Endothelial cell of umbilical vein (primary cell): ENCODE measurements around the gene SRSF3. TPM values are rescaled to one million over a fixed set of nuclear protein-coding genes. Genes with fewer than 3 reads are reported as not detected.
"Not testable (repeated sequence)": the region's sequence is repeated elsewhere in the genome, so short reads cannot be mapped to it uniquely, and the experiment has no call there.

Source experiments
- BruUV-seq: library from RNA; stranded (reverse); fragments of 400-500 nt; replicated peaks from 2 replicates; lab custom pipeline; 2021; lab: Mats Ljungman, UMichigan
- CTCF ChIA-PET: fragments of 300-600, 350-600 bp; sonication (Branson Sonifier 250); formaldehyde crosslinking; loops from one replicate; lab custom pipeline; 2021; ENCODE audit warnings: antibody characterized with exemption, inconsistent platforms; lab: Charles Lee
- POLR2A ChIA-PET: fragments of 300-600, 350-600 bp; sonication (Branson Sonifier 250); formaldehyde crosslinking; loops from one replicate; lab custom pipeline; 2021; ENCODE audit warnings: antibody characterized with exemption, inconsistent platforms; lab: Charles Lee
- DNase-seq: peaks from one replicate; pipeline ENCODE4 v3.0.0-alpha.2; 2011; ENCODE audit warnings: low read depth, low spot score
- FAIRE-seq: peaks from 2 replicates; lab custom pipeline; 2011; peaks lifted over from hg19 to GRCh38; lab: Jason Lieb, UNC
- H2AFZ ChIP-seq: 2 replicates; pipeline ENCODE4 v1.6.0; 2012; ENCODE audit warnings: low read depth, low read length, control low read depth, inconsistent platforms
- H3K27ac ChIP-seq: 2 replicates; pipeline ENCODE4 v1.5.1; 2011; ENCODE audit warnings: low read depth, mild to moderate bottlenecking, control low read depth, low read length, moderate library complexity; ENCODE audit not compliant: insufficient read depth
- H3K27me3 ChIP-seq, 2 experiments: 2 replicates each; pipeline versions ENCODE4 v1.6.0 to v1.6.1; 2011; ENCODE audit warnings: low read length in 2 of 2, mixed read lengths in 1 of 2; ENCODE audit not compliant: control insufficient read depth in 2 of 2, insufficient read depth in 2 of 2
- H3K36me3 ChIP-seq, 2 experiments: 2 replicates in 1 of 2; 3 replicates in 1 of 2; pipeline ENCODE4 v1.5.1; 2011; ENCODE audit warnings: low read length in 2 of 2, mild to moderate bottlenecking in 1 of 2, moderate library complexity in 1 of 2; ENCODE audit not compliant: control insufficient read depth in 2 of 2, insufficient read depth in 2 of 2; ENCODE audit errors: extremely low read depth in 1 of 2
- H3K4me1 ChIP-seq: 3 replicates; pipeline ENCODE4 v1.5.1; 2011; ENCODE audit warnings: mild to moderate bottlenecking, low read length; ENCODE audit not compliant: control insufficient read depth, insufficient read depth; ENCODE audit errors: extremely low read depth
- H3K4me2 ChIP-seq: 2 replicates; pipeline ENCODE4 v1.6.1; 2011; ENCODE audit warnings: low read length, control low read depth, mixed read lengths; ENCODE audit not compliant: insufficient read depth
- H3K4me3 ChIP-seq, 3 experiments: fragments of 200-600 bp in 1 of 3; sonication (generic), shearing (Covaris generic) in 1 of 3; replicated peaks in 1 of 3; 2 replicates each; pipeline ENCODE4 v1.5.1; 2011 to 2016; ENCODE audit warnings: control low read depth in 3 of 3, low read length in 3 of 3, mild to moderate bottlenecking in 2 of 3, inconsistent platforms in 1 of 3, low read depth in 1 of 3, moderate library complexity in 1 of 3; ENCODE audit not compliant: insufficient read depth in 1 of 3
- H3K79me2 ChIP-seq: 2 replicates; pipeline ENCODE4 v1.6.0; 2012; ENCODE audit warnings: low read length, inconsistent platforms; ENCODE audit not compliant: control insufficient read depth, insufficient read depth
- H3K9ac ChIP-seq: replicated peaks from 2 replicates; pipeline ENCODE3; 2011; ENCODE audit warnings: low read length, control low read depth; ENCODE audit not compliant: insufficient read depth; ENCODE audit errors: extremely low read depth
- H3K9me1 ChIP-seq: replicated peaks from 3 replicates; pipeline ENCODE4 v1.6.0; 2011; ENCODE audit warnings: mild to moderate bottlenecking, low read length; ENCODE audit not compliant: control insufficient read depth, insufficient read depth; ENCODE audit errors: extremely low read depth
- H3K9me3 ChIP-seq: replicated peaks from 2 replicates; pipeline ENCODE4 v1.5.1; 2012; ENCODE audit warnings: low read length, inconsistent platforms; ENCODE audit not compliant: control insufficient read depth, insufficient read depth
- H4K20me1 ChIP-seq: replicated peaks from 2 replicates; pipeline ENCODE3; 2011; ENCODE audit warnings: mild to moderate bottlenecking, low read length; ENCODE audit not compliant: control insufficient read depth, insufficient read depth; ENCODE audit errors: extremely low read depth
- EZH2 ChIP-seq: IDR thresholded peaks from 2 replicates; pipeline ENCODE4 v1.6.1; 2012; ENCODE audit warnings: borderline replicate concordance, low read depth, mild to moderate bottlenecking, moderate library complexity, low read length, inconsistent platforms; ENCODE audit not compliant: severe bottlenecking
- FOS ChIP-seq: IDR thresholded peaks from 2 replicates; pipeline ENCODE4 v1.6.1; 2011; ENCODE audit warnings: mild to moderate bottlenecking, low read length, moderate library complexity, borderline replicate concordance; ENCODE audit not compliant: insufficient read depth
- GATA2 ChIP-seq: IDR thresholded peaks from 2 replicates; pipeline ENCODE4 v1.7.0; 2011; ENCODE audit warnings: low read depth, mild to moderate bottlenecking, moderate library complexity, mixed read lengths, low read length; ENCODE audit not compliant: insufficient read length, insufficient read depth
- JUN ChIP-seq: IDR thresholded peaks from 2 replicates; pipeline ENCODE4 v1.6.1; 2011; ENCODE audit warnings: borderline replicate concordance, low read depth; ENCODE audit not compliant: insufficient read length, insufficient read depth
- MYC ChIP-seq: IDR thresholded peaks from one replicate; pipeline ENCODE4 v1.6.1; 2011; ENCODE audit warnings: mild to moderate bottlenecking, low read depth, low read length
- POLR2A ChIP-seq: IDR thresholded peaks from 2 replicates; pipeline ENCODE4 v1.6.1; 2012; ENCODE audit warnings: low read depth, mild to moderate bottlenecking, control low read depth, low read length
- POLR2AphosphoS5 ChIP-seq: IDR thresholded peaks from 2 replicates; pipeline ENCODE4 v1.6.1; 2012; ENCODE audit warnings: low read depth, mild to moderate bottlenecking, control low read depth, low read length, moderate library complexity; ENCODE audit not compliant: insufficient read depth
- dilution Hi-C: fragments of 300-500 bp; cut with MboI; formaldehyde crosslinking; loops from one replicate; pipeline ENCODE4 v1.15.0; 2019; ENCODE audit warnings: low sequenced_read_pairs; ENCODE audit not compliant: extremely low pct_ligation_motif_present
- intact Hi-C: fragments of 100-400 bp; cut with micrococcal nuclease; formaldehyde crosslinking; loops from one replicate; pipeline ENCODE4 v1.10.0; 2022
- polyA plus RNA-seq, 4 experiments: library from polyadenylated mRNA; depleted of rRNA in 3 of 4; stranded (reverse) in 3 of 4; unstranded in 1 of 4; fragments of >200 nt; gene quantifications; 2 replicates each; pipeline versions ENCODE4 v1.2.1 to v1.2.3, GENCODE V29; 2011 to 2012; ENCODE audit warnings: missing spikeins in 1 of 4
- total RNA-seq: library from RNA; stranded (reverse); gene quantifications from 2 replicates; pipeline ENCODE4 v1.2.3, GENCODE V29; 2021
- TF ChIP-seq, protein P1 (sequence below), 2 donors: IDR thresholded peaks; 1 replicate in 1 of 2; 2 replicates in 1 of 2; pipeline ENCODE4 v1.5.1; 2011; ENCODE audit warnings: low read length in 2 of 2, mild to moderate bottlenecking in 2 of 2, moderate library complexity in 2 of 2, control low read depth in 1 of 2, inconsistent platforms in 1 of 2, low read depth in 1 of 2; ENCODE audit not compliant: insufficient read depth in 1 of 2; ENCODE audit errors: extremely low read depth in 1 of 2
- TF ChIP-seq, protein P2 (sequence below): IDR thresholded peaks from 2 replicates; pipeline ENCODE4 v1.6.1; 2011; ENCODE audit not compliant: insufficient read depth, insufficient read length

The SRSF3 gene
- total and polyA plus RNA-seq, 2 donors (not counting 3 experiments of a cell fraction or from before 2014, with no cell fraction given) = 317 to 393 TPM

DNA sequence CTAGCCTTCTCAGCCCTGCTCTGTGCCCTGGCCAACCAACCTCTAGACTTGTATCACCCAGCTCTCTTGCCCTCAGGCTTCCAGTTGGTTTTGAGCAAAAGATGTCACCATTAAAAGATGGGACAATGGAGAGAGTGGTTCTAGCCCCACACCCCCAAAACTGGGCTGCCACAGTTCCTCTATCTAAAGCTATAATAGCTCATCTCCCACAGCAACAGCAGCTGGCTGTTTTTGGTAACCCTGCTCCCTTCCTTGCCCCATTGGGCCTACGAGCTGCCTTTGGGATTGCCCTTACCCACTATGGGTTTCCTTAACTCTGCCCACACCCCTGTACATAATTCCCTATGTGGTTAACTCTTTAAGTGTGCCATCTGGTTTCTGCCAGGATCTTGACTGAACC lies 7.6 kb upstream of the SRSF3 start:
- no peak overlapping the region for H3K4me2 ChIP-seq
- DNase-seq (no peak), FAIRE-seq (no peak)
- TF ChIP-seq GATA2 (no peak), MYC (no peak), FOS (no peak), POLR2A (no peak), EZH2 (no peak), POLR2AphosphoS5 (no peak), JUN (no peak)
- TF ChIP-seq, protein P1, sequence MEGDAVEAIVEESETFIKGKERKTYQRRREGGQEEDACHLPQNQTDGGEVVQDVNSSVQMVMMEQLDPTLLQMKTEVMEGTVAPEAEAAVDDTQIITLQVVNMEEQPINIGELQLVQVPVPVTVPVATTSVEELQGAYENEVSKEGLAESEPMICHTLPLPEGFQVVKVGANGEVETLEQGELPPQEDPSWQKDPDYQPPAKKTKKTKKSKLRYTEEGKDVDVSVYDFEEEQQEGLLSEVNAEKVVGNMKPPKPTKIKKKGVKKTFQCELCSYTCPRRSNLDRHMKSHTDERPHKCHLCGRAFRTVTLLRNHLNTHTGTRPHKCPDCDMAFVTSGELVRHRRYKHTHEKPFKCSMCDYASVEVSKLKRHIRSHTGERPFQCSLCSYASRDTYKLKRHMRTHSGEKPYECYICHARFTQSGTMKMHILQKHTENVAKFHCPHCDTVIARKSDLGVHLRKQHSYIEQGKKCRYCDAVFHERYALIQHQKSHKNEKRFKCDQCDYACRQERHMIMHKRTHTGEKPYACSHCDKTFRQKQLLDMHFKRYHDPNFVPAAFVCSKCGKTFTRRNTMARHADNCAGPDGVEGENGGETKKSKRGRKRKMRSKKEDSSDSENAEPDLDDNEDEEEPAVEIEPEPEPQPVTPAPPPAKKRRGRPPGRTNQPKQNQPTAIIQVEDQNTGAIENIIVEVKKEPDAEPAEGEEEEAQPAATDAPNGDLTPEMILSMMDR (IDR thresholded peaks at IDR 0.05; ENCODE audit: extremely low read depth in 1 of 2, insufficient read depth in 1 of 2, low read depth in 1 of 2, low read length in 2 of 2) = no peak
- TF ChIP-seq, protein P2, sequence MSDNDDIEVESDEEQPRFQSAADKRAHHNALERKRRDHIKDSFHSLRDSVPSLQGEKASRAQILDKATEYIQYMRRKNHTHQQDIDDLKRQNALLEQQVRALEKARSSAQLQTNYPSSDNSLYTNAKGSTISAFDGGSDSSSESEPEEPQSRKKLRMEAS = no peak
- no TSS peak for BruUV-seq
- H3K4me1 ChIP-seq = no peaks in the 10 kb centered on the region
- H3K36me3 ChIP-seq = no peaks in the 10 kb centered on the region
- dilution Hi-C loops (no loop called here), intact Hi-C loops (no loop called here)
- H3K9me3 ChIP-seq = no peaks in the 10 kb centered on the region
- POLR2A ChIA-PET = no interaction called here
- H3K4me3 ChIP-seq = no peak overlapping the region
- H4K20me1 ChIP-seq = no peaks in the 10 kb centered on the region
- CTCF ChIA-PET = interaction anchor here (0.9 kb wide), 1 partner anchor 26 kb away, joined by 4 read pairs; no protein-coding TSS in a partner anchor
- H3K79me2 ChIP-seq = no peaks in the 10 kb centered on the region
- no peak overlapping the region for H3K27ac ChIP-seq
- H3K27me3 ChIP-seq = no peaks in the 10 kb centered on the region
- H3K9ac ChIP-seq = no peak overlapping the region
- H3K9me1 ChIP-seq = no peaks in the 10 kb centered on the region
- H2AFZ ChIP-seq = no peak overlapping the region

GRCh38 chr6:36589025-36589400 lies 5.1 kb upstream of the SRSF3 start:
- intact Hi-C loops, H3K9ac ChIP-seq, BruUV-seq, H3K27ac ChIP-seq, H2AFZ ChIP-seq, DNase-seq, H3K79me2 ChIP-seq, H3K27me3 ChIP-seq, H3K9me3 ChIP-seq, POLR2A ChIA-PET, H4K20me1 ChIP-seq, H3K4me3 ChIP-seq, dilution Hi-C loops, FAIRE-seq, H3K4me1 ChIP-seq, H3K9me1 ChIP-seq, H3K4me2 ChIP-seq, H3K36me3 ChIP-seq: not testable (repeated sequence)
- CTCF ChIA-PET = interaction anchor here (1.0 kb wide), 1 partner anchor 9 kb away, joined by 4 read pairs; no protein-coding TSS in a partner anchor
